GM20000 (cell line): ENCODE measurements around the gene TEX26.

Source experiments
- DNase-seq: peaks from one replicate; pipeline ENCODE4 v3.0.0; 2012; ENCODE audit warnings: low spot score
- CTCF ChIP-seq: IDR thresholded peaks from 2 replicates; pipeline ENCODE4 v1.5.1; 2012; ENCODE audit warnings: mild to moderate bottlenecking, control low read depth; ENCODE audit errors: extremely low read depth, missing control alignments

The TEX26 gene

GRCh38 chr13:30907121-30907861 lies 25.2 kb upstream of the TEX26 start:
- DNase-seq = no peak
- TF ChIP-seq CTCF = no peak

- DNase-seq = no peak
- TF ChIP-seq CTCF = no peak
Measured at GRCh38 chr13:30908416-30908980, 24.0 kb upstream of the TEX26 start.

- no peak for TF ChIP-seq CTCF
- no peak for DNase-seq
Measured at GRCh38 chr13:30910676-30911075, 21.8 kb upstream of the TEX26 start.

GRCh38 chr13:30915691-30916541 lies 16.5 kb upstream of the TEX26 start:
- DNase-seq = no peak
- no peak for TF ChIP-seq CTCF

GRCh38 chr13:30916991-30917390 lies 15.5 kb upstream of the TEX26 start:
- no peak for TF ChIP-seq CTCF

GRCh38 chr13:30918662-30919405 lies 13.6 kb upstream of the TEX26 start:
- no peak for TF ChIP-seq CTCF
- DNase-seq = no peak

More at GRCh38 chr13:30916991-30917390, 15.5 kb upstream of the TEX26 start:
- DNase-seq = no peak
